G401 (cell line): ENCODE data around the gene KCTD10. TPM values are rescaled to one million over a fixed set of nuclear protein-coding genes. Genes with fewer than 3 reads are reported as not detected.
"Not testable (repeated sequence)": the region's sequence is repeated elsewhere in the genome, so short reads cannot be mapped to it uniquely, and the experiment has no call there.

ENCODE experiments used
- DNase-seq: peaks from one replicate; pipeline ENCODE4 v3.0.0-alpha.2; 2015; ENCODE audit warnings: low spot score
- in situ Hi-C: cut with HindIII; loops from 2 replicates; pipeline ENCODE4 v1.10.0; 2016; ENCODE audit warnings: low sequenced_read_pairs, mixed read lengths
- total RNA-seq: library from RNA; depleted of rRNA; stranded (reverse); fragments of >200 nt; shearing (Covaris generic); gene quantifications from 2 replicates; pipeline ENCODE4 v1.2.3, GENCODE V29; 2014

The KCTD10 gene
- total RNA-seq, 1 experiment from 2014 or later: 46.4 TPM

DNA sequence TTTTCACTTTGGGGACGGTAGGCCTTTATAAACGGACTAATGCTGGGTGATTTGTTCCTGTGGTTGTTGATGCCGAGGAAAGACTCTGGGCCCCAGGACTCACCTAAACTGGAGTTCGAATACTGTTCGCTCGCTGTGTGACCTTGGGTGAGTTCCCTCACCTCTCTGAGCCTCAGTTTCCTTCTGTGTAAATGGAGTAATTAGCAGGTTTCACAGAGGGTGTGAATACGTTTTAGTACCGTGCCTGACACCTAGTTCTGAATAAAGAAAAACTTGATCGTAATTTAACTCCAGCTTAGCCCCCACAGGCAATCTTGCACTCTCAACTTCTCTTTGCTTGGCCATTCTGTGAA, 839 bp upstream of the KCTD10 start:
- no peak for DNase-seq
- in situ Hi-C loops: no loop called here

GRCh38 chr12:109476807-109477184, 304 bp downstream of the KCTD10 start:
- in situ Hi-C loops: no loop called here
- DNase-seq: no peak

DNA sequence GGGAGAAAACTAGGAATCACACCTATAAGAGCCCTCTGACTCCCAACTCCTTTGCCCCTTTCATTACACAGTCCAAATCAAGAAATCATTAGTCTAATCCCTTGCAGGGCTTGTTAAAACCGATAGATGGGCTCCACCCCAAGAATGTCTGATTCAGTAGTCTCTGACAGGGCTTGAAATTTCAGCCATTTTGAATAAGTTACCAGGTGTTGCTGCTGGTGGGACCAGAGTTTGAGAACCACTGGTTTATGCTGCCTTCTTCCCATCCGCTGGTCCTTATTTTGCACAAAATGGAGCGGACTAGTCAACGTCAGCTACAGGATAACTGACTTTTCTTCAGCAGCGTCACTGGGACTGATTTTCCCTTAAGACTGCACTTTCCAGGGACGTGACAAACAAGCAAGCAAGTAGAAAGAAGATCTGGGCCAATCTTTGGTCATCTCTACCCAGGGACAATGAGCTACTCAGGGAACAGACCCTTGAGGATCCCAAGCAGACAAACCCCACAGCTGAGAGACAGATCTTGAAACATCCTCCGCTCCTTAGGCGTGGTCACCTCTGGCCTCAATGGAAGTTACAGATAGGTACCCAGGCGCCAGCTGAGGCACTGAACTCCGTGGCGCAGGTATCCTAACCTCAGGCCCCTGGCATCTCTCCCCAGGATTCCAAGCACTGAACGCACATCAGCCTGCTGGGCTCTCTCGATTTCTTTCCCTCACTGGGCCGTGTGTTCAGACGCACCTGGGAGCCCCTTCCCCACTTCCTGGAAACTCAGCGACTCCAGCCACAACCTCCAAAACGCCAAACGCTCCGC, 900 bp downstream of the KCTD10 start:
- in situ Hi-C loops: no loop called here
- DNase-seq: no peak

GRCh38 chr12:109475121-109475520, 2.0 kb downstream of the KCTD10 start:
- in situ Hi-C loops: no loop called here
- no peak for DNase-seq

- DNase-seq, in situ Hi-C loops: not testable (repeated sequence)
Observed at GRCh38 chr12:109473526-109474270, 3.4 kb downstream of the KCTD10 start.

GRCh38 chr12:109473006-109473405, 4.1 kb downstream of the KCTD10 start:
- DNase-seq: no peak
- in situ Hi-C loops: no loop called here

DNA sequence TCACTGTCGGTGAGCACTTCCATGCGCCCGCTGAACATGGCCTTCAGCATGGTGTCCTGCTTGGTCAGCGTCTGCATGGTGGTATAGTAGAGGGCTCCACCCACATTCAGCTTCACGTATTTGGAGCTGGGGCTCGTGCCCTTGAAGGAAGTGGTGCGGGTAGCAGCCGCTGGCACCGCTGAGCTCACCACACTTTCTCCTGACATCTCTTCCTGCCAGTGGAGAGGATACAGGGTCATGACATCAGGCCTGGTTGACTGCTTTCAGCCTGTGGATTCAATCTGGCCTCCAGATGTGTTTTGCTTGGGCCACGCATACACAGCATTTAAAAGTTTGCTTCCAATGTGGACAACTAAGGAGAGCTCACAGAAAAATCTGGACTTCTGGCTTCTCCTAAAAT, 7.6 kb downstream of the KCTD10 start:
- DNase-seq: no peak
- in situ Hi-C loops: no loop called here

DNA sequence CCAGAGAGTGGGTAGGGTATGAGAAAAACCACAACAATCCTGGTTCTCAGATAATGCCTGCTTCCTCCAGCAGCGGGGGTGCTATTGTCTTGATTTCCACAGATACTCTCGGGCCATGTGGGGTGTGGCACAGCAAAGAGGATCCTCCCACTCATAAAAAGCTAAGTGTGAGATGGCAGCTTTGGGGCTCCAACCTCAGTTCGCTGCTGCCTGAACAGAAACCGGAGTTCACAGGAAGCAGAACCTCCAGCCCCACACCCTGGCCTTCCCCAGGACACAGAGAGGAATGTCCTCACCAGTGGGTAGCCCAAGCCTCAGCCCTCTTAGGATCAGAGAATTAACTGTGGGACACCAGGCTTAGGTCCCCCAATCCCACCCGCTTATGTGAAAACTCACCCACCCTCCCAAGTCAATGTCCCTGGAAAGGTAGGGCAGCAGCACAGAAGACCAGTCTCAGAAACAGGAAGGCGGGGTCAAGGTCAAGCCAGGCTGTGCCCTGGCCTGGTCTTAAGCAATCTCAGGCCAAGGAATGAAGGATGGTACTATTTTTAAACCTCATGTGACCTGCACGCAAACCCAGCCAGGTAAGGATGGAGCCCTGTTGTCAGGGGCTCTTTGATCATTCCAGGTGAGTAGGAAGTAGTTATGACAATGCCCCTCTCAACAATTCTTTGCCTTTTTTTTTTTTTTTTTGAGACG, 9.0 kb downstream of the KCTD10 start:
- DNase-seq: no peak
- in situ Hi-C loops: no loop called here

GRCh38 chr12:109466821-109467220, 10.3 kb downstream of the KCTD10 start:
- DNase-seq: no peak
- in situ Hi-C loops: no loop called here

DNA sequence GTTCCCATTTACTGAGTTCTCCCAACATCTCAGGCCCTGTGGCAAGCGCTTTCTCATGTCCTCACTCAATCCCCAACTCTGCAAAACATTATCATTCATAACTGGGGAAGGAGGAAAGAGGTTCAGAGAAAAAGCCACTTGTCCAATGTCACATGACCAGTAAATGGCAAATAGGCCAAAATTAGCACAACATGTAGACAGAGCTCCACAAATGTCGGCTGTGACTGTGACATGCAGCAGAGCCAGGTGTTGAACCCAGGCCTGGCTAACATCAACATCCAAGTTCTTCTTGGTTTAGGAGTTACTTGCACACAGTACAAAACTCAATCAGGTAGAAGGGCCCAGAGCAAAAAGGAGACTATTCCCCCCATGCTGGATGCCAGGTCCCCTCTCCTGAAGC, 10.8 kb downstream of the KCTD10 start:
- in situ Hi-C loops: no loop called here
- DNase-seq: no peak

GRCh38 chr12:109464642-109465351, 12.3 kb downstream of the KCTD10 start:
- in situ Hi-C loops: no loop called here
- no peak for DNase-seq

GRCh38 chr12:109463756-109464155, 13.3 kb downstream of the KCTD10 start:
- in situ Hi-C loops: no loop called here
- DNase-seq: no peak

- in situ Hi-C loops: no loop called here
- no peak for DNase-seq
Observed at GRCh38 chr12:109462868-109463692, 14.0 kb downstream of the KCTD10 start.

DNA sequence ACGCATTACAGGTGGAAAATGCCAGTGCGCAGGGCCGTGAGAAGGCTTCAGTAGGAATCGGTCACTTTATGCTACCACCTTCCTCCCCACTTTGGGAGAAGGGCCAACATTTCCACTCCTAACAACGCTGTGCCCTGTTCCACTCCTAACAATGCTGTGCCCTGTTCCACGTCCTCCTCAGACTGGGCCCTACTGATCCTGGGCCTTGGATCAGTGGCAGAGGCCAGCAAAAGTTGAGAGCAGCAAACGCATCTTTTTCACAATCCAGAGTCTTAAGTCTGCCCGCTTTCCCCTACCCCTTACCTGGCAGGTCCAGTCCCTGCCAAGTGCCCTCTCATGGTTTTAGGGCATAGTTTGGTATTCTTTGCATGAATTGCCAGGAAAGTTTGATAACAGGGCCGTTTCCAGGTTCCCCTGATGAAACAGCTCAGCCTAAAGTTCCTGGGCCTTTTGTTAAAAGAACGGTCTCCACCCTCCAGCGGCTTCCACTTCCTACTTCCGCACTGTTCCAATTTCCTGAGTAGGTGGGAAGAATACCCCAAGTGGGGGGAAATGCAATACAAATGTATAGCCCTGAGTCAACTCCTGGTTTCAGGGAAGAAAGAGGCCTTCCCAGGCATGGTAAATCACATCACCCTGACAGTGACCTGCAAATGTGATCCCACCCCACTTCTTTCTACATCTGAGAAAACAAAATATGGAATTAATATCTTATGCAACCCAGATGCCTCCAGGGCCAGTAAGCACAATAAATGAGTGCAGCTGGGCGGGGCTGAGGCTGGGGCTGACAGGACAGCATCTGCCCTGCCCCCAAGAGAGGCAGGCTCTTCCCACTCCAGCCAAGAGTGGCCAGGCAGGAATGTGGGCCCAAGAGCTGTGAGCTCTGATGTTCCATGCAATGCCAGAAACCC, 15.0 kb downstream of the KCTD10 start:
- DNase-seq: no peak
- in situ Hi-C loops: no loop called here

DNA sequence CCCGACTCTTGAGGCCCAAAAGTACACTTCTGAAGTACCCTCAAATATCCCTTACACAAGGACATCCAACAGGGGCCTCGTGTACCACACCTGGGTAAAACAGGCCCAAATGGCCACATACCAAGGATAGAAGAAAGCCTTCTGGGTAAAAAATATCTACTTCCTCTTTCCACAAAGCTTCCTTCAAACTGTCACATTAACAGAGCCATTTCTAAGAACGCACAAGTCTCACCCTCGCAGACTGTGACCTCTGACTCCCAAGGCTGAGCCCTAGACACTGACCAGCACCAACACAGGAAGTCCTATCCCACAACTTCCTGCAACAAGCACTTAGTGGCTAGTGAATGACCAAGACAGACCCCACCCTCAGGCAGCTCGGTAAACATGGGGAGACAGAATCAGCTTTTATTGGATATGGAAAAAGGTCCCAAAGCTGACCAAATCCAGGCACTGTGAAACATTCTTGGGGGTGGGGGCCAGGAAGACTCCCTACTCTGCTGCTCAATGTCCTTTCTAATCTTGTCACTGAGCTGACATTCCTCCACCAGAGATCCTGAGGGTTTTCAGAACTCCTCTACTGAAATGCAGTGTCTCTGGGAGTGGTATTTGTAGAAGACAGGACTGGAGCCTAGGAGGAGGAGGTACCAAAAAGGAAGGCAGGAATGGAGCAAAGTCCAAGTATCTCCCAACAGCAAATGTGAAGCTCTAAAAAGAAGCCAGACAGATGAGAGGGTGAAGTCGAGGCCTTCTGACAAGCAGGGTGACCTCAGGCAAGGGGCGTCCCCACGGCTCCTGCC, 15.9 kb downstream of the KCTD10 start:
- in situ Hi-C loops: no loop called here

GRCh38 chr12:109460538-109460937, 16.6 kb downstream of the KCTD10 start:
- in situ Hi-C loops: no loop called here
- DNase-seq: no peak

More for the DNA sequence above, 15.9 kb downstream of the KCTD10 start:
- DNase-seq: no peak

- no peak for DNase-seq
- in situ Hi-C loops: no loop called here
Observed at GRCh38 chr12:109459247-109459646, 17.9 kb downstream of the KCTD10 start.
